Stimulated activated CD4-positive, alpha-beta T cell treated with anti-CD3 and anti-CD28 coated beads, Interleukin-1b, Interleukin-23, amount 100 ng/mL, for 24 hours (primary cell): ENCODE results near the gene SPON2.

Source experiments
- DNase-seq, 4 experiments: peaks; one replicate each; pipeline ENCODE4 v3.0.0-alpha.2; 2020; ENCODE audit warnings: low read depth in 4 of 4, low spot score in 1 of 4

SPON2 gene

DNA sequence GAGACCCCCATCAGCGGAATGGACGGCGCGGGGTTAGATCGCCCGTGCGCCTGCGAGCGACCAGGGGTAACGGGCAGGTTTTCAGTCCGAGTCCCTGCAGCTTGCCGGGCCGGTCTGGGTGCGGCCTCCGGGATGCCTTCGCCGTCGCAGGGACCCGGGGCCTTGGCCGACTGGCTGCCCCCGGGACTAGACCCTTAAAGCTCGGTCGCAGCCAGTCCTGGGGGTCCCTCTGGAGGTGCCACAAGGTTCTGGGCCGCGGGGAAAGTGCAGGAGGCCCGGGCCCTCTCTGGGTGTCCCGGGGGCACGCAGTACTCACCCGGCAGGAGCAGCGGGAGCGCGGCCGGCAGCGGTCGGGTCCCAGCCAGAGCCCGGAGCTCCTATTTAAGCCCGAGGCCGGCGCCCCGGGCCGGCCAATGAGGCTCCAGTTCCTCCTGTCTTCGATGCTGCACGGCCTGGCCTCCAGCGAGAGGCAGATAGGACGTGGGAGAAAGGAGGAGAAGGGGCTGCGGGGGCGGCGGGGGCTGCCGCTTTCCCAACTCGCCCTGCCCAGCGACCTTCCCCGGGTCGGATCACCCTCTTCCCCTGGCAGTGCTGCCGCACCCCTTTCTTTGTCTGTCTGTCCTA is at the start of gene SPON2:
SPON2 (minus strand) TSS at position 356 of the 624 bp plus-strand sequence.
- no peak for DNase-seq

DNA sequence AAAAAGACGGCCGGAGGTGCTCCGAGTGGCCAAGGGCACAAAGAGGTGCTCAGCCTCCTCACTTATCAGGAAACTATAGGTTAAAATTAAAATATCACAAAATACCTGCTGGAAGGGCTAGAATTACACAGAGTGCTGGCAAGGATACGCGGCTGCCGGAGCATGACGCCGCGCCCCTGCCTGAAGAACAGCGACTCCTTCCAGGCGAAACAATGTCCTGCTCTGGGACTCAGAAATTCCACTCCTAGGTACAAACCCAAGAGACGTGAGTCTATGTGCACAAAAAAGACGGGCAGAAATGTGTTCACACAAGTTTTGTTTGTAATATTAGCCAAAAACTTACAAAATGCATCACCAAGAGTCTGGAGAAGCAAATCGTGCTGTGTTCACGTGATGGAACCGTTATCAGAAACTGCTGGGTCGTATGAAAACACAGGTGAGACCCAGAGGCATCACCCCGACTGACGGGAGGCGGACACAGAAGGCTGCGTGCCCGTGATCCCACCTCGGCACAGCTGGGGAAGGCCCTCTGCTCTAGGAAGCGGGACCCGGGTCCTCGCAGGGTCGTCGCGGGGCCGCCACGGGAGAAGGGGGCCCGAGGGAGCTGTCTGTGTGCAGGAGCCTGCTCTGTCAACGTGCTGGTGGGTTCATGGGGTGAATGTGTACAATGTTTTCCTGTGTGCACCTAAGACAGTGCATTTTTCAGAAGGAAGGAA is 48.9 kb upstream of the SPON2 start:
- DNase-seq = no peak

DNA sequence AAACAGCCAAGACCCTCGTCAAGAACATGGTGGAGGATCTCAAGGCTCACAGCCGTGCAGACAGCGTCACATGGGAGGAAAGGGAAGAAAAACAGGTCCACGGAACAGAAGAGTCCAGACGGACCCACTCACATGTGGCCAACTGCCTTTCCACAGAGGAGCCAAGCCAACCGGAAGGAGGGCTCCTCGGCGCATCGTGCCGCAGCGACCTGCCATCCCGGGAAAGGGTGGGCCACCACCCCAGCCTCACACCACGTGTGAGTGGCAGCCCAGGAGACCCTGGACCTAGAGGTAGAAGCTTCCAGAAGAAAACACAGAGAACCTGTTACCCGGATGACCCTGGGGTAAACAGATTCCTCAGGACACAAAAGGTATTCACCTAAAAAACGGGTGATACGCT is 48.2 kb upstream of the SPON2 start:
- no peak for DNase-seq

DNA sequence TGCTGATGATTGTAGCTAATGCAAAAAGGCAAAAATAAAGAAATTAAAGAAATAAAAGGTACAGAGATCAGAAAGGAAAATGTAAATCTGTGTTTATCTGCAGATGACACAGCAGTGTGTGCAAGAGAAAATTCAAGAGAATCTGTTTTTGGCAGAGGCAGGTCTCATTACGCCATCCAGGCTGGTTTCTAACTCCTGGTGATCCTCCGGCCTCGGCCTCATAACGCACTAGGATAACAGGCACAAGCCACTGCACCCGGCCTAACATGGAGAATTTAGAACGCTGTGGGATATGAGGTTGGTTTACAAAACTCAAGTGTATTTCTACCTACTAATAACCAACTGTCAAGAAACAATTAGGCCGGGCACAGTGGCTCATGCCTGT is 47.2 kb upstream of the SPON2 start:
- no peak for DNase-seq

DNA sequence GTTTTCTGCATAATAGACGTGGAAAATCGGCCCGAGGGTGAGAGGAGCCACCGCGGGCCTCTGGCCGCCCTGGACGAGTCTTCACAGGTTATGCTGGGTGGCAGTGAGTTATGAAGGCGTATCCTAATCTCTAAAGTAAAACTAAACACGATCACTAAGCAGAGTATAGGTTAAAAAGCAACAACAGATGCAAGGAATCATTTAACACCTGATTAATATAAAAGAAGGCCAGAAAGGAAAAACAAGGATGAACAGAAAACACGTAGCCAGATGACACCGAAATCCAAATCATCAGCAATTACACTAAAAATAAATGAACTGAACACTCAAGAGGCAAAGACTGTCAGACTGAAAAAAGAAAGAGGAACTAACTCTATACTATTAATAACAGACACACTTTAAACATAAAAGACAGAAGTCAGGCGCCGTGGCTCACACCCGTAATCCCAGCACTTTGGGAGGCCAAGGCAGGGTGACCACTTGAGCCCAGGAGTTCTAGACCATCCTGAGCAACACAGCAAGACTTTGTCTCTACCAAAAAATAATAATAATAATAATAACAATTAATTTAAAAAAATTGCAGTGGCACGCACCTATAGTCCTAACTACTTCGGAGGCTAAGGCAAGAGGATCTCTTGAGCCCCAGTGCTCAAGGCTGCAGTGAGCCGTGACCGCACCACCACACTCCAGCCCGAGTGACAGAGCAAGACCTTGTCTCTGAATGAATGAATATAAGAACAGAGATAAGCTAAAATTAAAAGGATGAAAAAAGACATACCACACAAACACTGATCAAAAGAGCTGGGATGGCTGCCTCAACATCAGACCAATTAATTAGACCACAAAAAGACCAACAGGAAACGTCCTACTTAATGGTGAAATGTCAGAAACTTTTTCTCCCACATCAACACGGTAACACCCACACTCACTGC is 46.5 kb upstream of the SPON2 start:
- no peak for DNase-seq

DNA sequence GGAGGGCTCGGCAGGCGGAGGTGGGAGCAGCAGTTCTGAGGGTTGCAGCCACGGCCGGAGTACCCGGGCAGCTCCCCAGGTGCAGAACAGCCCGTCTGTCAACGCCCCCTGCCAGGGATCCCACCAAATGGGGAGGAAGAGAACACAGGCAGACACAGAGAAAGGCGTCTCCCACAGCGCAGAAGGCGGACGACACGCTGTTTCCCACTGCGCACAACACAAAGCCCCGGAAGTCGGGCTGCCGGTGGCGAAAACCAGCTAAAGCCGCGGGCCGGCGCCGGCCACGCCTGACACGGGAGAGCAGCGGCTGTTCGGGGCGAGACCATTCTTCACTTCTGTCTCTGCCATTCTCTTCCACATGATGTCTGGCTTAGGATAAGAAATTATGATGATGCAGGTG is 45.0 kb upstream of the SPON2 start:
- no peak for DNase-seq

DNA sequence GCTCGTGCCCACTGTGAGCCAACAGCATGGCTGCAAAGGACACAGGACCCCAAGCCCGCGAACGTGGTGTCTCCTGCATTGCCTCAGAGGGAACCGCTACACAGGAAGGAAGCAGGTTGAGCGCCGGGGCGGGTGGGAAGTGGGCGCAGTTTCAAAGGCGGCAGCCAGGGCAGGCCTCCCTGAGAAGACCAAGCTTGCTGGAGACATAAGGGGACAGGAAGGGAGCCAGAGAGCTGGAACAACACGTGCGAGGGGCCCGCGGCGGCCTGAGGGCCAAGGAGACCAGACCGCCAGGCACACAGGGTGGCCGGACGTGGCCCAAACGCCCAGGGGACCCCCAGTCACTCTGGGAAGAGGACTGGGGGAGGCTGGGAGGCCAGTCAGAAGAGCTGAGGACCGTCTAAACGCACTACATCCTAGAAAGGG is 44.5 kb upstream of the SPON2 start:
- DNase-seq = peak in 3 of 4 experiments; percentile 17 to 43 (median 33)

DNA sequence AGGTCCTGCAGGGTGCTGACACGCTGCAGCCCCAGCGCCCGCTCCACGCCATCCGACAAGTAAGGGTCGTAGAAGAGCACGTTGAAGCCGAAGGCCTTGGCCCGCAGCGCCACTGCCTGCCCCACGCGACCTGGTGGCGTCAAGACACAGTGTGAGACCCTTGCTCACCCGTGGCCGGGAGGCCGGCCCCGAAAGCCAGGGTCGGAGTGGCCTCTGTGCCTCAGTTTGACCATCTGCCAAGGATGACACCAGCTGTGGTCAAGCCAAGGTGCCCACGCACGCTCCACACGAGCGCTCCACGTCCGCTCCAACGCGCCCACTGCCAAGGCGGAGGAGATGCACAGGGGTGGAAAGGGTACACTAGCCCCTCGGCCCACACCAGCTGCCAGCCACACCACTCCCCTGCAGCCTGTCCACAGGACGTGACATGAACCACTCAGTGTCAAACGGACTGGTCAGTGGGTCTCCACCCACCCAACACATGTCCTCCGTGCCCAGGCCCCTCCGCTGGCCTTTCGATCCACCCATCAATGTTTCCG is 43.8 kb upstream of the SPON2 start:
- DNase-seq = no peak

DNA sequence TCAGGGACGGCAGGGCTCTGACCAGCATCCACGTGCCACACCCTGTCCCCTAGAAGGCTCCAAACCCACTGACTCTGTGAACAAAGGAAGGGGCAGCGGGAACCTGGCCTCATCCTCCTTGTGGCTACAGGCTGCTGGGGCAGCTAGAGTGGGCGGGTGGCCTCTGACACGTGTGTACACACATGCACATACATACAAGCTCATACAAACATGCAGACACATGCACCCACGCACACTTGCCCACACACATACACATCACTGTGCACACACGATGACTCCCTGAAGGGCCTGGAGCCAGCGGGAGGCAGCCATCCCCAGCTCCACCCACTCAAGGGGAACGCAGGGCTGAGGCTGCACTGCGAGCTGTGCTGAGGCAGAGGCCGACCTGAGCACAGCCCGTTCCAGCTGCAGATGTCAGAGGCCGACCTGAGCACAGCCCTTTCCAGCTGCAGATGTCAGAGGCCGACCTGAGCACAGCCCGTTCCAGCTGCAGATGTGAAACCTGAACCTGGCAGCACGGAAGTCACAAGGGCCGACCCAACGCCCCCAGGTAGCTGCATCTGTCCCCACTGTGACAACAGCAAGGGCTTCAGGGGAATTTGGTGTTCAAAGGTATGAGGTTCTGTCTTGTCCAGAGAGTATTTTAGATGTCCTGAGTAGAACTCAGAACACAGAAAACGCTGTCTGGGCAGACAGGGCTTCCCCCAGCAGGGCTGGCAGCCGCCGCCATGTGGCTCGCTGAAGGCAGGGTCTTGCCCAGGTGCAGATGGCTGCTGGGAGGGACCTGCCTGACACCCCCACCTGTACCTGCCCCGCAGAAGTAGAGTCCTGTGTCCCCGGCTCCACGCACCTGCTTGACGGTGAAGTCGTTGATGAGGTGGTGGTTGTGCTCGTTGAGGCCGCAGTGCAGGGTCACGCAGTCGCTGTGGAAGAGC is 43.0 kb upstream of the SPON2 start:
- DNase-seq = no peak

DNA sequence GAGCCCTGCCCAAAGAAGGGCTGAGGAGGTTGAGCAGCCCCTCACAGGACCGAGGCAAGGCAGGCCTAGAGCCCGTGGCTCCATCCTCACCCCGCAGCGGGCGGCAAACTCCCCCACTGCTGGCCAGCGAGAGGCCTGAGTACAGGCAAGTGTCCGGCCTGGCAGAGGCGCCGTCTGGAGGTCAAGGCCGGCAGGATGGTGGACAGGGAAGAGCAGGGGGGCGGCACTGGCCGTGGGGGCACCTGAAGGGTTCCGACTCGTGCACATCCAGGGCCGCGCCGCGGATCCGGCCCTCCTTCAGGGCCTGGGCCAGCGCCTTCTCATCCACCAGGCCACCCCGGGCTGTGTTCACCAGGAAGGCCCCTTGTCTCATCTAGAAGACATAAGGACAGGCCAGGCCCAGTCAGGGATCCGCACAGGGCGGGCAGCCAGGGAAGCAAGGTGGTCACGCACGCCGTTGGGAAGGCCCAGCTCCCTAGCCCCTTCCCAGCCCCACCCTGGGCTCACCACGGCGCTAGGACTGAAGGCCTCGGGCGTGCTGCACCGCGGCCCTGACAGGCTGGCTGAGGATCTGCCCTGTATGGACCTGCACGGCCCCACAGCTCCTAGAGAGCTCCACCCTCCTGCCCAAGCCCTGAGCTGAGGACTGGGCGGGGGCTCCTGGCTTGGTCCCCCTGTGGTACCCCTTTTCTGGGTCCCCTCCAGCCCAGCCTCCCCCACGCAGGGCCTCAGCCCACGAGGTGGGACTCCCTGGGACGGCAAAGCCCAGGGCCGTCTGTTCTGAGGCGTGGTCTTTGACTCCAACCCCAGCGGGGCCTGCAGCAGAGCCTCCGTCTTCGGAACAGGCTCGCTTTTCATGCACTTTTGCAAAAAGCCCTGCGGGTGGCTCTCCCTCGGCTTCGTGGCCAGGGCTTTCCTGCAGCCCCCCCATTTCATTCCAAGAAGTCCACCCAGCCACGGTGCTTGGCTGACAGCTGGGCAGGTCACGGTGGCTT is 42.0 kb upstream of the SPON2 start:
- DNase-seq = no peak

DNA sequence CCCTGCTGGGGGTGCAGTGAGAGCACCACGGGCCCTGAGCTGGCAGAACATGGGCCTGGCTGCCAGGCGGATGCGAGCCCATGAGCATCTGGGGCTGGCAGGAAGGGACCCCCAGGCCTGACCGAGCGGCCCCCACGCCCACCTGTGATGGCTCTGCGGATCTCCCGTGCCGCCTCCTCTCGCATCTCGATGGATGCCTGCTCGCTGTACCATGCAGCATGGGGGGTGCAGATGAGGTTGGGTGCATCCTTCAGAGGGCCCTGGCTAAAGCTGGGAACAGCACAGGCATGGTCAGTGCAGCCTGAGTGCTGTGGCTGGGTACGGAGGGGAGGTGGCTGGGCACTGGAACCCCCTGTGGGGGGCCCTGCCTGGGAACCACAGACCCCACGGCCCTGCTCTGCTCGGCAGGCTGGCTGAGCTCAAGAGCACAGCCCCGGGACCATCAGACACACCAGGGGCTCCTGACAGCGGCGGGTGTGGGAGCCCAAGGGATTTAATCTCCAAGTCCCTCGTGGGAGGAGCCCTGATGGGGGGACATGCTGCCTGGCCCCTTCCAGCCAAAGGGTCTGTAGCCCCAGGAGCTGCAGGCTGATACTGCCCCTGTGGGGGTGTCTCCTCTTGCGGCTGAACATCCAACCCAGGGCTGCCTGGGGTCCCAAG is 41.1 kb upstream of the SPON2 start:
- DNase-seq = no peak

DNA sequence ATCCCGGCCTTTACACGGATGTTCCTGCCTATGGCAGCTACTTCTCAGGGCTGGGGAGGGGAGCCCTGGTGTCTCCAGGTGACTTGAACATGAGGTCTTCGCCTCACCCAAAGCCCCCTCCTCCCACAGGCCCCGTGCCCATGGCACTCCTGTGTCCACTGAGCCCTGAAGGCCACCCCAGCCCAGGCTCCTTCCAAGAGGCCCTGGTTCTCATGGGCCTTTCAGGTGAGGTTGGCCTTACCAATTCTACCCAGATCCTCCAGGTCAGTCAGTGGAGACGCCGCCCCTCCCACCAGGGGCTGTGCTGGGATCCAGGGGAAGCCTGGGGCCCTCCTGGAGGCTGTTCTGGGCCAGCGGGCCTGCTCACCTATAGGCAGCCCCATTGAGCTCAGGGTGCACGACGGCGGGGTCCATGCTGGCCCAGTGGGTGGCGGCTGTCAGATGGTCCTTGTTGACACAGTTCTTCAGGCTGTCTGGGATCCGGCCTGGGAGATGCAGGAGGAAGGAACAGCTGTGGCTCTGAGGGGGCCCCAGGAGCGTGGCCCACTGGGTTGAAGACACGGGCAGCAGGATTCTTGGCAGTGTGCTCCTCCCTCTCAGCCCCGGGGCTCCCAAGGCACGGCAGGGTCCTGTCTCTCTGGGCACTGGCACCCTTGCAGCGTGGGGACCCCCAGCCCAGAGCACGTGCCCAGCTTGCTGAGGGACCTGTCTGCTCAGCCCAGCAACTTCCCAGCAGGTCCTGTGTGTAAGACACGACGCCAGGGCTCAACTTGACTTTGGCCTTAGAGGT is 40.4 kb upstream of the SPON2 start:
- no peak for DNase-seq

DNA sequence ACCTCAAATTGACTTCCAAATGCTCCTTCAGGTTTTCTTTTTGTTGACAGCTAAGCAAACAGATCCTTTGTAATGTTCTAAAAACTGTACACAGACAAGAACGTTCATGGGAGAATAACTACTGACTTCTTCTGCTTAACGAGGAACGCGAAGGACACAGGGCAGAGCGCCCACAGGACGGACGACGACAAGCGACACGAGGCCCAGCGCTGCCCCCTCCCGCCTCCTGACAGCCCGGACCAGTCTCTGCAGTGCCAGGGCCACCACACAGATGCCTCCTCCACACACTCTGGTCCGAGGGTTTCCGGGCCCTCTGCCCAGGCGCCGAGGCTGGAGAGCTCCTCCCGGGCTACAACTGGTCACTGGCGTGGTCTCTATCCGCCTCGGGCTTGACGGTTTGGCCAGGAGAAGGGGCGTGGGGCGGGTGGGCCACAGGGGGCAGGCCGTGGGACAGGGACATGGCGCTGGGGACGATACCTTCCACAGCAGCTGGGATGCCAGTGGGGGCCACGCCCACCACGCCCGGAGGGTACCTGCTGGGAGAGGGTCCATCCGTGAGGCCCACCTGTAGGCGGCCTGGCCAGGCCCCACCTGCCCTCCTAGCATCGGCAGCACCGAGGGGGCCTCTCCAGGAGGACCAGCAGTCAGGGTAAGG is 39.6 kb upstream of the SPON2 start:
- DNase-seq = no peak

DNA sequence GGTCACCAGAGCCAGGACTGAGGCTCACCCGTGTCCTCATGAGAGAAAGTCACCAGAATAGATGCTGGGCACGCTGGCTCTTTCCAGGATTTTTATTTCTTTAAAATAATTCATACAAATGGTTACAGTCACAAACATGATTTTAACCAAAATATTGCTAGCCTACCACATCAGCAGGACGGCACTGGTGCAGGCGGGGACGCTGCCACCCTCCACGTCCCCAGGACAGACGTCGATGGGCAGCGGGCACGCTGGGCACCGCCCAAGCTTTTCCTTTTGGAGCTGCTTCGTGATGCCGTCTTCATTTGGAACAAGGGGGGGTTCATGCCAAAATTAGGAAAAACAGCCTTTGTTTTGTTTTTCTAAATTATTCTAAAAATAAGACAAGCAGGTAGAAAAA is 39.0 kb upstream of the SPON2 start:
- DNase-seq = no peak

DNA sequence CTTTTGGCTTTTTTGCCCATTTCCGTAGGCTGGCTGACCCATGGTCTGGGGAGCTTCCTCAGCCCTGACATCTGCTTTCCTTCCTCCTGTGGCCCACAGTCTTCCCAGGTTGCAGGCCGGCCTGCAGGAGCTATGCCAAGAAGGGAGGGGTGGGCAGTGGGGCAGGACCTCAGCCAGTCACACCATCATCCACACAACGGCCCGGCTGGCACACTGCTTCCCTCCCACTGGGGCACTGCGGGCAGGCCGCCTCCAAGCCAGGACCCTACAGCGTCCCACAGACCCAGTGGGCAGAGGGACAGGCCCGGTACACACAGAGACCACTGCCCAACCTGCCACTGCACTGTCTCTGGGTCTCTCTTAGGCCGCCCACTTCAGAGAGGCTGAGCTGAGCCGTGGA is 38.6 kb upstream of the SPON2 start:
- DNase-seq = no peak

DNA sequence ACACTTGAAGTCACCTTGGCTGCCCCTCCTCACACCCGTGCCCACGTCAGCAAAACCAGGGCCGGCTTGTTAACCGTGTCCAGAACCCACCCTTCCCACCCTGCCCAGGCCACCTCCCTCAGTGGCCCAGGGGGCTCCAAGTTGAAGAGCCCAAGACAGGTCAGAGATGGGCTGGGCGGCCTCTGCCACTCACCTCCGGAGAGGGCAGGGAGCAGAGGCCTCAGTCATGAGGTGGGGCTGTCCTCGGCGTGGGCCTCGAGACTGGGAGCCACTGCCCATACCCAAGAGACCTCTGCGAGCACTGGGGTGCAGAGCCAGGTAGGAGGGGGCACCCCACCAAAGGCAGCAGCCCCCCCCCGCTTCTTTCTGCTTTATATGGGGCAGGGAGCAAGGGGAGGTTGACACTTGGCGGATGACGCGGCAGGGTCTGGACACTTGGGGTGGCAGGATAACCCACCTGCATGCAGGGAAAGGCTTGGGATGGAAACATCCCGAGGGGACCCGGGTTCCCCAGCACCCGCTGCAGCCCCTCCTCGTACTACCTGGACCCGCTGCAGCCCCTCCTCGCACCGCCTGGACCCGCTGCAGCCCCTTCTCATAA is 38.0 kb upstream of the SPON2 start:
- DNase-seq = no peak

DNA sequence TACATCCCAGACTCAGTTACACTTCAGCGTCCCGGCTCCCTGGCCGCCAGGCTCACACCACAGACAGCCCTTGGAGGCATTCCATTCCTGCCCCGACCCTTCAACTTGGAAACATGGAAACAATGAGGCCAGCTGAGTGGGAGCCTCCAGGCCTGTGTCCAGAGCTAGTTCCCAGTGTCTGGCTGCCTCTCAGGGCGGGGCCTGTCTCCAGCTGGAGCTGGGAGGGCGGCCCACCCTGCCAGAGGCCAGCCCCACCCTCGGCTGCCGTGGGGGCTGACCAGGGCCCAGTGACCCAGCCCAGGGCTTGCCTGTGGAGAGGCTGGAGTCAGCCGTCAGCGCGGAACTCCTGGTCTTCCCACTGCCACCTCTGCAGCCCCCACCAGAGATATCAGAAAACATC is 37.4 kb upstream of the SPON2 start:
- DNase-seq = no peak
